H1 (cell line): ENCODE results near the gene ALDH4A1. TPM values are rescaled to one million over a fixed set of nuclear protein-coding genes. Genes with fewer than 3 reads are reported as not detected.

ENCODE experiments used
- CBX5 ChIP-seq: fragments of 300-800, 300-1000 bp; sonication (generic); IDR thresholded peaks from 2 replicates; pipeline ENCODE4 v1.7.1; 2016; ENCODE audit warnings: antibody characterized with exemption, low read length, low read depth
- SIRT6 ChIP-seq: IDR thresholded peaks from one replicate; pipeline ENCODE4 v1.7.1; 2012; ENCODE audit warnings: low read length, inconsistent platforms
- SP4 ChIP-seq: IDR thresholded peaks from 2 replicates; pipeline ENCODE4 v1.6.1; 2012; ENCODE audit warnings: low read length, inconsistent platforms
- TBP ChIP-seq: IDR thresholded peaks from 2 replicates; pipeline ENCODE4 v1.6.1; 2011; ENCODE audit warnings: low read depth, low read length, improper control_type of control experiment
- polyA plus RNA-seq, 7 experiments: library from polyadenylated mRNA; depleted of rRNA in 3 of 7; stranded (reverse) in 5 of 7; unstranded in 2 of 7; fragments of >200 nt in 5 of 7; fragments of 200-250 nt in 2 of 7; gene quantifications; 1 replicate in 5 of 7; 2 replicates in 1 of 7; 4 replicates in 1 of 7; pipeline versions ENCODE4 v1.2.1 to v1.2.3, GENCODE V29; 2011 to 2013; ENCODE audit warnings: missing spikeins in 2 of 7, mixed read lengths in 2 of 7
- total RNA-seq: library from RNA; stranded (reverse); fragmentation: NEBNext Ultra II Directional; extraction: Animal tissue kit (Norgen Biotek cat#: 25700); gene quantifications from 2 replicates; pipeline ENCODE4 v1.2.1, GENCODE V29; 2021
- TF ChIP-seq, protein P1 (sequence below): fragments of 300-600 bp; sonication (generic); IDR thresholded peaks from 2 replicates; pipeline ENCODE4 v1.7.1; 2012; ENCODE audit warnings: low read length, moderate library complexity, mild to moderate bottlenecking, inconsistent platforms; ENCODE audit not compliant: insufficient replicate concordance

The ALDH4A1 gene
- total and polyA plus RNA-seq, 2 of the 8 experiments (the other 6 are each of a cell fraction or from before 2014, with no cell fraction given), result 30.3 to 35.9 TPM

DNA sequence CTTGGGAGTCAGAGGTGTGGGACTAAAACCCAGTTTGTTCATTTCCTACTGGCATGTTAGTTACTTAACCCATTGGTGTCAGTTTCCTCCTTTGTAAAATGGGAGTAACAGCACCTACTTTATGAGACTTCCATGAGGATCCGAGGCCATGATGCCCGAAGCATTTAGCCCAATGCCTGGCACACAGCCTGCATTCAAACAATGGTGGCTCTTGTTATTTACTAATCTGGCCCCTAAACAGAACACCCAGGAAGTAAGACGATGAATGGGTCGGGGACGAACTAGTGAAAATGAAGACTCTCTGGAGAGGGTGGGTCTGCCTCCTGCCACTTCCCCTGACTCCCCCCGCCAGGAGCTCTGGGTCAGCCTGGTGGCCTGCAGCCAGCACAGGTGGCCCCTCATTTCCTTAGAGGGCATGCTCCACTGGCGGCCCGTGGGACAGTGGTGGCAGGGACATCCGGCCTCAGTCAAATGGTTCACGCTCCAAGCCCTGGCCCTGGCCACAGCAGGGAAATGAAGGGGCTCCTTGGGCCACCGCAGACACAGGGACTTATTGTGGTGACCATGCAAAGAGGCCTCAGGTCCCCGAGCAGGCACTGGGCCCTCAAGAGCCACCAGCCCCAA lies 33.4 kb downstream of the ALDH4A1 start (continued):
- TF ChIP-seq, protein P1, sequence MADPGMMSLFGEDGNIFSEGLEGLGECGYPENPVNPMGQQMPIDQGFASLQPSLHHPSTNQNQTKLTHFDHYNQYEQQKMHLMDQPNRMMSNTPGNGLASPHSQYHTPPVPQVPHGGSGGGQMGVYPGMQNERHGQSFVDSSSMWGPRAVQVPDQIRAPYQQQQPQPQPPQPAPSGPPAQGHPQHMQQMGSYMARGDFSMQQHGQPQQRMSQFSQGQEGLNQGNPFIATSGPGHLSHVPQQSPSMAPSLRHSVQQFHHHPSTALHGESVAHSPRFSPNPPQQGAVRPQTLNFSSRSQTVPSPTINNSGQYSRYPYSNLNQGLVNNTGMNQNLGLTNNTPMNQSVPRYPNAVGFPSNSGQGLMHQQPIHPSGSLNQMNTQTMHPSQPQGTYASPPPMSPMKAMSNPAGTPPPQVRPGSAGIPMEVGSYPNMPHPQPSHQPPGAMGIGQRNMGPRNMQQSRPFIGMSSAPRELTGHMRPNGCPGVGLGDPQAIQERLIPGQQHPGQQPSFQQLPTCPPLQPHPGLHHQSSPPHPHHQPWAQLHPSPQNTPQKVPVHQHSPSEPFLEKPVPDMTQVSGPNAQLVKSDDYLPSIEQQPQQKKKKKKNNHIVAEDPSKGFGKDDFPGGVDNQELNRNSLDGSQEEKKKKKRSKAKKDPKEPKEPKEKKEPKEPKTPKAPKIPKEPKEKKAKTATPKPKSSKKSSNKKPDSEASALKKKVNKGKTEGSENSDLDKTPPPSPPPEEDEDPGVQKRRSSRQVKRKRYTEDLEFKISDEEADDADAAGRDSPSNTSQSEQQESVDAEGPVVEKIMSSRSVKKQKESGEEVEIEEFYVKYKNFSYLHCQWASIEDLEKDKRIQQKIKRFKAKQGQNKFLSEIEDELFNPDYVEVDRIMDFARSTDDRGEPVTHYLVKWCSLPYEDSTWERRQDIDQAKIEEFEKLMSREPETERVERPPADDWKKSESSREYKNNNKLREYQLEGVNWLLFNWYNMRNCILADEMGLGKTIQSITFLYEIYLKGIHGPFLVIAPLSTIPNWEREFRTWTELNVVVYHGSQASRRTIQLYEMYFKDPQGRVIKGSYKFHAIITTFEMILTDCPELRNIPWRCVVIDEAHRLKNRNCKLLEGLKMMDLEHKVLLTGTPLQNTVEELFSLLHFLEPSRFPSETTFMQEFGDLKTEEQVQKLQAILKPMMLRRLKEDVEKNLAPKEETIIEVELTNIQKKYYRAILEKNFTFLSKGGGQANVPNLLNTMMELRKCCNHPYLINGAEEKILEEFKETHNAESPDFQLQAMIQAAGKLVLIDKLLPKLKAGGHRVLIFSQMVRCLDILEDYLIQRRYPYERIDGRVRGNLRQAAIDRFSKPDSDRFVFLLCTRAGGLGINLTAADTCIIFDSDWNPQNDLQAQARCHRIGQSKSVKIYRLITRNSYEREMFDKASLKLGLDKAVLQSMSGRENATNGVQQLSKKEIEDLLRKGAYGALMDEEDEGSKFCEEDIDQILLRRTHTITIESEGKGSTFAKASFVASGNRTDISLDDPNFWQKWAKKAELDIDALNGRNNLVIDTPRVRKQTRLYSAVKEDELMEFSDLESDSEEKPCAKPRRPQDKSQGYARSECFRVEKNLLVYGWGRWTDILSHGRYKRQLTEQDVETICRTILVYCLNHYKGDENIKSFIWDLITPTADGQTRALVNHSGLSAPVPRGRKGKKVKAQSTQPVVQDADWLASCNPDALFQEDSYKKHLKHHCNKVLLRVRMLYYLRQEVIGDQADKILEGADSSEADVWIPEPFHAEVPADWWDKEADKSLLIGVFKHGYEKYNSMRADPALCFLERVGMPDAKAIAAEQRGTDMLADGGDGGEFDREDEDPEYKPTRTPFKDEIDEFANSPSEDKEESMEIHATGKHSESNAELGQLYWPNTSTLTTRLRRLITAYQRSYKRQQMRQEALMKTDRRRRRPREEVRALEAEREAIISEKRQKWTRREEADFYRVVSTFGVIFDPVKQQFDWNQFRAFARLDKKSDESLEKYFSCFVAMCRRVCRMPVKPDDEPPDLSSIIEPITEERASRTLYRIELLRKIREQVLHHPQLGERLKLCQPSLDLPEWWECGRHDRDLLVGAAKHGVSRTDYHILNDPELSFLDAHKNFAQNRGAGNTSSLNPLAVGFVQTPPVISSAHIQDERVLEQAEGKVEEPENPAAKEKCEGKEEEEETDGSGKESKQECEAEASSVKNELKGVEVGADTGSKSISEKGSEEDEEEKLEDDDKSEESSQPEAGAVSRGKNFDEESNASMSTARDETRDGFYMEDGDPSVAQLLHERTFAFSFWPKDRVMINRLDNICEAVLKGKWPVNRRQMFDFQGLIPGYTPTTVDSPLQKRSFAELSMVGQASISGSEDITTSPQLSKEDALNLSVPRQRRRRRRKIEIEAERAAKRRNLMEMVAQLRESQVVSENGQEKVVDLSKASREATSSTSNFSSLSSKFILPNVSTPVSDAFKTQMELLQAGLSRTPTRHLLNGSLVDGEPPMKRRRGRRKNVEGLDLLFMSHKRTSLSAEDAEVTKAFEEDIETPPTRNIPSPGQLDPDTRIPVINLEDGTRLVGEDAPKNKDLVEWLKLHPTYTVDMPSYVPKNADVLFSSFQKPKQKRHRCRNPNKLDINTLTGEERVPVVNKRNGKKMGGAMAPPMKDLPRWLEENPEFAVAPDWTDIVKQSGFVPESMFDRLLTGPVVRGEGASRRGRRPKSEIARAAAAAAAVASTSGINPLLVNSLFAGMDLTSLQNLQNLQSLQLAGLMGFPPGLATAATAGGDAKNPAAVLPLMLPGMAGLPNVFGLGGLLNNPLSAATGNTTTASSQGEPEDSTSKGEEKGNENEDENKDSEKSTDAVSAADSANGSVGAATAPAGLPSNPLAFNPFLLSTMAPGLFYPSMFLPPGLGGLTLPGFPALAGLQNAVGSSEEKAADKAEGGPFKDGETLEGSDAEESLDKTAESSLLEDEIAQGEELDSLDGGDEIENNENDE, result no peak
- TF ChIP-seq SIRT6 (no peak), SP4 (no peak), CBX5 (no peak), TBP (no peak)
